Kidney (tissue), 14 donors: ENCODE measurements around the gene HRH2. TPM values are rescaled to one million over a fixed set of nuclear protein-coding genes. Genes with fewer than 3 reads are reported as not detected.

Source experiments
- DNase-seq, 5 donors: peaks; one replicate each; pipeline ENCODE4 v3.0.0-alpha.2; 2013 to 2020
- FAIRE-seq: peaks from 2 replicates; lab custom pipeline; 2012; peaks lifted over from hg19 to GRCh38; lab: Jason Lieb, UNC
- H3K27ac ChIP-seq, 2 donors: one replicate each; pipeline ENCODE4 v1.7.0; 2013; ENCODE audit warnings: low read depth in 2 of 2, low read length in 2 of 2, inconsistent platforms in 1 of 2
- H3K27me3 ChIP-seq: one replicate; pipeline ENCODE4 v1.7.1; 2013; ENCODE audit warnings: low read length, inconsistent platforms; ENCODE audit not compliant: control insufficient read depth, insufficient read depth
- H3K36me3 ChIP-seq, 3 donors: one replicate each; pipeline versions ENCODE4 v1.7.0 to v1.7.1; 2013; ENCODE audit warnings: low read length in 3 of 3, control low read depth in 1 of 3, inconsistent platforms in 1 of 3; ENCODE audit not compliant: insufficient read depth in 3 of 3, control insufficient read depth in 2 of 3
- H3K4me1 ChIP-seq, 3 donors: one replicate each; pipeline versions ENCODE4 v1.7.0 to v1.7.1; 2013; ENCODE audit warnings: low read length in 3 of 3, inconsistent platforms in 1 of 3, low read depth in 1 of 3; ENCODE audit not compliant: control insufficient read depth in 2 of 3, insufficient read depth in 2 of 3
- H3K4me3 ChIP-seq, 3 donors: one replicate each; pipeline versions ENCODE4 v1.7.0 to v1.8.1; 2013; ENCODE audit warnings: low read length in 3 of 3, control low read depth in 1 of 3, inconsistent platforms in 1 of 3
- H3K9ac ChIP-seq, 3 donors: one replicate each; pipeline versions ENCODE4 v1.7.0 to v1.7.1; 2013; ENCODE audit warnings: low read length in 3 of 3, control low read depth in 1 of 3, inconsistent platforms in 1 of 3
- H3K9me3 ChIP-seq, 3 donors: one replicate each; pipeline versions ENCODE4 v1.7.0 to v1.7.1; 2013; ENCODE audit warnings: low read length in 3 of 3, control low read depth in 1 of 3, inconsistent platforms in 1 of 3; ENCODE audit not compliant: control insufficient read depth in 2 of 3, insufficient read depth in 1 of 3
- intact Hi-C: fragments of 100-400 bp; cut with DNase I; formaldehyde crosslinking; loops from one replicate; pipeline ENCODE4 v1.11.1; 2022
- polyA plus RNA-seq: library from polyadenylated mRNA; stranded (reverse); fragments of 350-450 nt; fragmentation: Illumina TruSeq; extraction: RNeasy Lipid Tissue Mini Kit (QIAGEN cat#74804); gene quantifications from one replicate; pipeline ENCODE4 v1.2.3, GENCODE V29; 2014; ENCODE audit warnings: low read depth, low replicate concordance; ENCODE audit not compliant: insufficient read depth
- total RNA-seq: library from RNA; stranded (reverse); fragmentation: NEBNext Ultra II Directional; extraction: Animal tissue kit (Norgen Biotek cat#: 25700); gene quantifications from one replicate; pipeline ENCODE4 v1.2.1, GENCODE V29; 2021
- TF ChIP-seq, protein P1 (sequence below): IDR thresholded peaks from 3 replicates; pipeline ENCODE4 v1.5.1; 2012; ENCODE audit warnings: mild to moderate bottlenecking, moderate library complexity, borderline replicate concordance; ENCODE audit not compliant: insufficient read depth; ENCODE audit errors: extremely low read depth
- donor health status: control.
- donor health status: control.
- donor health status: control.
- donor health status: control.
- donor health status: control.
- donor health status: DM: yes; HTN: yes; CAD: no.
- donor health status: Normal renal cell carcinoma (clear cell type).

Gene HRH2
- total and polyA plus RNA-seq, 2 donors from 2014 or later: 1.9 to 10.6 TPM

DNA sequence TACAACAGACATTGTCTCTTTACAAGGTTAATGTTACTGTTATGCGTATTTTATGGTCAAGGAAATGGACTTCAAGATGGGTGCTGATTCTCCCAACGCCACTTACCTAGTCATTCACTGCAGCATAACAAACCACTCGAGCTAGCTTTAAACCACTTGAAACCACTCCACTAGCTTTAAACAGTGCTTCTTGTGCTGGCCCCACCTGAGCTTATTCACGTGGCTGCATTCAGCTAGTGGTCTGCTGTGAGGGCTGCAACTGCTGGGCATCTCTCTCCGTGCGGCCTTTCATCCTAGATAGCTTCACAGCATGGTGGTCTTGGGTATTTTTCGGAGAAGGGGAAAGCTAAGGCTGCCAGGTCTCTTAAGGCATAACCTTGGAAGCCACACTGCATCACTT, 3.5 kb upstream of the HRH2 start:
- peaks cover 0 to 9% (median 0%) of the 10 kb centered on the region in 3 donors for H3K9me3 ChIP-seq
- TF ChIP-seq, protein P1, sequence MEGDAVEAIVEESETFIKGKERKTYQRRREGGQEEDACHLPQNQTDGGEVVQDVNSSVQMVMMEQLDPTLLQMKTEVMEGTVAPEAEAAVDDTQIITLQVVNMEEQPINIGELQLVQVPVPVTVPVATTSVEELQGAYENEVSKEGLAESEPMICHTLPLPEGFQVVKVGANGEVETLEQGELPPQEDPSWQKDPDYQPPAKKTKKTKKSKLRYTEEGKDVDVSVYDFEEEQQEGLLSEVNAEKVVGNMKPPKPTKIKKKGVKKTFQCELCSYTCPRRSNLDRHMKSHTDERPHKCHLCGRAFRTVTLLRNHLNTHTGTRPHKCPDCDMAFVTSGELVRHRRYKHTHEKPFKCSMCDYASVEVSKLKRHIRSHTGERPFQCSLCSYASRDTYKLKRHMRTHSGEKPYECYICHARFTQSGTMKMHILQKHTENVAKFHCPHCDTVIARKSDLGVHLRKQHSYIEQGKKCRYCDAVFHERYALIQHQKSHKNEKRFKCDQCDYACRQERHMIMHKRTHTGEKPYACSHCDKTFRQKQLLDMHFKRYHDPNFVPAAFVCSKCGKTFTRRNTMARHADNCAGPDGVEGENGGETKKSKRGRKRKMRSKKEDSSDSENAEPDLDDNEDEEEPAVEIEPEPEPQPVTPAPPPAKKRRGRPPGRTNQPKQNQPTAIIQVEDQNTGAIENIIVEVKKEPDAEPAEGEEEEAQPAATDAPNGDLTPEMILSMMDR: no peak
- no peak overlapping the region for H3K27ac ChIP-seq
- no peaks in the 10 kb centered on the region for H3K36me3 ChIP-seq
- no peak for DNase-seq
- peaks cover 0 to 3% (median 2%) of the 10 kb centered on the region in 3 donors for H3K4me1 ChIP-seq
- no peak for FAIRE-seq
- H3K27me3 ChIP-seq: peaks cover 2% of the 10 kb centered on the region
- intact Hi-C loops: no loop called here
- H3K4me3 ChIP-seq: no peak overlapping the region
- no peak overlapping the region for H3K9ac ChIP-seq

DNA sequence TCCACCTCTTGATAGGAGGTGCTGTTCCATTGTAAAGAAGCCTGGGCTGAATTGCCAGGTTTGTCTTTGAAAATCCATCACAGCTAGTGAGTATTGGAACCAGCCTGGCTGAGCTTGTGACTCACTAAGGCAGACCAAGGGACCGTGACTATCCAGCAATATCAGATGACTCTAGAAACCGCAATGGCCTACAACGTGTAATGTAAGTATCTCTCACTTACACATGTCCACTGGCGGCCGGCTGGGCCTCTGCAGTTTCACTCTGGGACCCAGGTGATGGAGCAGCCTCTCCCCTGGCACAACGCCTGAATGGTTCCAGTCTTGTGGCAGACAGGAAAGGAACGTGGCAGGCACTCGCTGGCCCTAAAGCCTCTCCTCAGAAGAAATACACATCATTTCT, 3.1 kb upstream of the HRH2 start:
- intact Hi-C loops: no loop called here
- Histone ChIP-seq H3K9ac (no peak overlapping the region), H3K9me3 (peaks cover 0 to 6% (median 0%) of the 10 kb centered on the region in 3 donors), H3K4me3 (no peak overlapping the region), H3K27ac (no peak overlapping the region), H3K36me3 (no peaks in the 10 kb centered on the region), H3K27me3 (peaks cover 2% of the 10 kb centered on the region), H3K4me1 (peaks cover 0 to 3% (median 2%) of the 10 kb centered on the region in 3 donors)
- no peak for FAIRE-seq
- TF ChIP-seq, protein P1: no peak
- peak in 3 of 5 donors; percentile 18 to 29 (median 26) for DNase-seq

DNA sequence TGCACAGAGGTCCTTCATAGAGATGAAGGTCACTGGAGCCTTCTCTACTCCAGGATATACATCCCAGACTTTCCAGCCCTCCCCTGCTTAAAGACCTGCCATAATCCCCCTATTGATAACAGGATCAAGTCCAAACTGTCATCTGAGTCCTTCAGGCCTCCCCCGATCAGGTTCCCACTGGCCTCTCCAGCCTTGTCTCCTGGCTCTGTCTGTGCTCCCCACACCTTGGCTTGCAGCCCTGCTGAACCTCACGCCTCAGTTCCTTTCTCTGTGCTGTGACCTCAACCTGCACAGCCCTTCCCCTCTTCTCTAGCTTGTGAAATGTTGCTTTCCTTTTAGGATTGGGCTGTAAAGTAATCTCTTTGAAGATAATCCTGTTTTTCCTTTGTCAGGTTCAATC, 2.5 kb upstream of the HRH2 start:
- H3K36me3 ChIP-seq: no peaks in the 10 kb centered on the region
- H3K9me3 ChIP-seq: peaks cover 0 to under 1% (median 0%) of the 10 kb centered on the region in 3 donors
- intact Hi-C loops: no loop called here
- H3K27ac ChIP-seq: no peak overlapping the region
- no peak overlapping the region for H3K9ac ChIP-seq
- H3K4me1 ChIP-seq: peaks cover 0 to 3% (median 2%) of the 10 kb centered on the region in 3 donors
- H3K4me3 ChIP-seq: no peak overlapping the region
- peaks cover 2% of the 10 kb centered on the region for H3K27me3 ChIP-seq
- TF ChIP-seq, protein P1: no peak
- FAIRE-seq: no peak
- DNase-seq: no peak

DNA sequence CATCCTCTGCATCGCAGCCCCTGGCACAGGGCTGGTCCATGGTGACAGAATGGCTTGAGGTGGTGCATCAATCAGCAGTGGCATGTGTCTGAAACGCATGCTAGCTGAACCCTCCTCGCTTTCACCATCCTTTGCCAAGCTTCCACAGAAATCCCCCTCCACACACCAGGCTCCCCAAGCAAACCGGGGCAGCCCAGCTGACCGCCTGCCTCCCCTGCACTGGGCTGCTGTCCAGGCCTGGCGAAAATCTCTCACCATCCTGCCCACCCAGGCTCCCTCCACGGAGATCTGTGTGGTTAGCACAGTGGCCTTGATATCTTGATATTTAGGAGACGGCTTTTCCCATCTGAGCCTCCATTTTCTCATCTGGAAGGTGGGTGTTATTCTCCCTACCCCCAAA, 905 bp upstream of the HRH2 start:
- TF ChIP-seq, protein P1: no peak
- FAIRE-seq: no peak
- intact Hi-C loops: no loop called here
- H3K36me3 ChIP-seq: no peaks in the 10 kb centered on the region
- H3K9ac ChIP-seq: no peak overlapping the region
- H3K27me3 ChIP-seq: peaks cover 2% of the 10 kb centered on the region
- peaks cover 0 to 3% (median 2%) of the 10 kb centered on the region in 3 donors for H3K4me1 ChIP-seq
- no peak for DNase-seq
- H3K4me3 ChIP-seq: no peak overlapping the region
- H3K9me3 ChIP-seq: no peaks in the 10 kb centered on the region
- H3K27ac ChIP-seq: no peak overlapping the region
